DOHH2 (cell line): ENCODE measurements around the gene ZNF197.
"Not testable (repeated sequence)": the region's sequence is repeated elsewhere in the genome, so short reads cannot be mapped to it uniquely, and the experiment has no call there.

Experiments
- H3F3A ChIP-seq: fragments of 200-600 bp; sonication (generic), shearing (Covaris generic); 2 replicates; pipeline ENCODE4 v1.6.0; 2016; ENCODE audit warnings: antibody characterized with exemption, mild to moderate bottlenecking; ENCODE audit not compliant: control insufficient read depth, insufficient read depth
- H3K27ac ChIP-seq: fragments of 200-600 bp; sonication (generic); 2 replicates; pipeline ENCODE4 v1.5.1; 2014; ENCODE audit warnings: low read depth, mild to moderate bottlenecking, low read length, moderate library complexity
- H3K27me3 ChIP-seq: fragments of 200-600 bp; sonication (generic); 2 replicates; pipeline ENCODE4 v1.6.1; 2014; ENCODE audit warnings: mild to moderate bottlenecking, low read length, mixed read lengths; ENCODE audit not compliant: control insufficient read depth
- H3K36me3 ChIP-seq: fragments of 200-600 bp; sonication (generic); 2 replicates; pipeline ENCODE4 v1.6.1; 2014; ENCODE audit warnings: mild to moderate bottlenecking, low read length, moderate library complexity, mixed read lengths; ENCODE audit not compliant: control insufficient read depth
- H3K4me1 ChIP-seq: fragments of 200-600 bp; sonication (generic); 2 replicates; pipeline ENCODE4 v1.6.1; 2014; ENCODE audit warnings: mild to moderate bottlenecking, low read length, mixed read lengths; ENCODE audit not compliant: control insufficient read depth
- H3K4me2 ChIP-seq: fragments of 200-600 bp; sonication (generic); 2 replicates; pipeline ENCODE4 v1.6.0; 2014; ENCODE audit warnings: mild to moderate bottlenecking, low read length, moderate library complexity
- H3K4me3 ChIP-seq: fragments of 200-600 bp; sonication (generic); 2 replicates; pipeline ENCODE4 v1.5.1; 2014; ENCODE audit warnings: mild to moderate bottlenecking, low read length, mixed read lengths
- H3K79me2 ChIP-seq: fragments of 200-600 bp; sonication (generic); 2 replicates; pipeline ENCODE4 v1.6.1; 2014; ENCODE audit warnings: mild to moderate bottlenecking, low read length, mixed read lengths; ENCODE audit not compliant: control insufficient read depth
- H3K9me2 ChIP-seq: fragments of 200-600 bp; sonication (generic); replicated peaks from 2 replicates; pipeline ENCODE4 v1.6.1; 2014; ENCODE audit warnings: mild to moderate bottlenecking, low read length, mixed read lengths; ENCODE audit not compliant: control insufficient read depth
- H3K9me3 ChIP-seq: fragments of 200-600 bp; sonication (generic); 2 replicates; pipeline ENCODE4 v1.6.1; 2014; ENCODE audit warnings: antibody characterized with exemption, low read length, mixed read lengths; ENCODE audit not compliant: control insufficient read depth, insufficient read depth
- H4K20me1 ChIP-seq: fragments of 200-600 bp; sonication (generic); 2 replicates; pipeline ENCODE4 v1.6.0; 2014; ENCODE audit warnings: low read depth, mild to moderate bottlenecking, antibody characterized with exemption, low read length, moderate library complexity; ENCODE audit not compliant: control insufficient read depth, insufficient read depth
- EZH2phosphoT487 ChIP-seq: fragments of 200-600 bp; sonication (generic); IDR thresholded peaks from 2 replicates; pipeline ENCODE4 v1.6.1; 2017; ENCODE audit warnings: borderline replicate concordance, mild to moderate bottlenecking, antibody characterized with exemption, low read length, moderate library complexity, mixed read lengths
- TF ChIP-seq, protein P1 (sequence below): fragments of 200-600 bp; sonication (generic); IDR thresholded peaks from one replicate; pipeline ENCODE4 v1.5.1; 2014; ENCODE audit warnings: antibody characterized with exemption, mild to moderate bottlenecking, low read depth, low read length; ENCODE audit not compliant: poor library complexity, severe bottlenecking

Gene ZNF197

DNA sequence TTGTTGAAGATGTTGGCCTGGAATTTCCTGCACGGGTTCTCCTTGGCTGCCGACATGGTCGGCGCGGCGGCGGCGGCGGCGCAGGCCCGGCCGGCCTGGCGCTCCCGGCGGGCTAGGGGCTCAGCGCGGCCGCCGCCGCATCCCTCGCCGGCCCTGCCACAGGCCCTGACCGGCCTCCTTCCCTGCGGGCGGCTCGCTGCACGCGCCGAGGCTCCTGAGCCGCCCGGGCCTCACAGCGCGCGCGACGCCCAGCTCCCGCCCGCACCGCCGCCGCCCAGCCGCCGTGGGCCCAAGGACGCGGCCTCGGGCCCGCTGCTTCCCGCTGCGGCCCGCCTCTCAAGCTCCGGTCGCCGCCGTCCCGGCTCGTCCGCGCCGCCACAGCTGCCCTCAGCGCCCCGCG is 43.9 kb upstream of the ZNF197 start:
- H3K36me3 ChIP-seq, result not testable (repeated sequence)

GRCh38 chr3:44584646-44585501 is 40.0 kb upstream of the ZNF197 start, which contains the start of gene ZNF660:
ZNF660 (plus strand) TSS chr3:44584964; CDS start chr3:44594194, 9,230 bp downstream.
- H3K4me3 ChIP-seq, result peak within 1 kb of the TSS; percentile 74

More for the DNA sequence above, 43.9 kb upstream of the ZNF197 start:
- H3F3A ChIP-seq, H3K27me3 ChIP-seq, H3K27ac ChIP-seq, H3K4me1 ChIP-seq, H3K9me2 ChIP-seq, H3K9me3 ChIP-seq, H3K79me2 ChIP-seq, H3K4me3 ChIP-seq, H3K4me2 ChIP-seq, H4K20me1 ChIP-seq: not testable (repeated sequence)

GRCh38 chr3:44596621-44597020 is 28.2 kb upstream of the ZNF197 start:
- H3K4me3 ChIP-seq, result no peak overlapping the region
- no peaks in the 10 kb centered on the region; the same call in 1 of the 2 replicates for H3K36me3 ChIP-seq
- no peaks in the 10 kb centered on the region for H3K79me2 ChIP-seq
- no peak overlapping the region for H3K27ac ChIP-seq
- no peaks in the 10 kb centered on the region for H4K20me1 ChIP-seq
- 0 out of 2 replicates have a peak, but pooled peaks cover 4% of the 10 kb centered on the region for H3K9me3 ChIP-seq
- H3K9me2 ChIP-seq, result no peaks in the 10 kb centered on the region
- no peaks in the 10 kb centered on the region for H3F3A ChIP-seq
- H3K27me3 ChIP-seq, result no peaks in the 10 kb centered on the region
- no peak overlapping the region for H3K4me2 ChIP-seq
- H3K4me1 ChIP-seq, result no peaks in the 10 kb centered on the region
- TF ChIP-seq, protein P1, sequence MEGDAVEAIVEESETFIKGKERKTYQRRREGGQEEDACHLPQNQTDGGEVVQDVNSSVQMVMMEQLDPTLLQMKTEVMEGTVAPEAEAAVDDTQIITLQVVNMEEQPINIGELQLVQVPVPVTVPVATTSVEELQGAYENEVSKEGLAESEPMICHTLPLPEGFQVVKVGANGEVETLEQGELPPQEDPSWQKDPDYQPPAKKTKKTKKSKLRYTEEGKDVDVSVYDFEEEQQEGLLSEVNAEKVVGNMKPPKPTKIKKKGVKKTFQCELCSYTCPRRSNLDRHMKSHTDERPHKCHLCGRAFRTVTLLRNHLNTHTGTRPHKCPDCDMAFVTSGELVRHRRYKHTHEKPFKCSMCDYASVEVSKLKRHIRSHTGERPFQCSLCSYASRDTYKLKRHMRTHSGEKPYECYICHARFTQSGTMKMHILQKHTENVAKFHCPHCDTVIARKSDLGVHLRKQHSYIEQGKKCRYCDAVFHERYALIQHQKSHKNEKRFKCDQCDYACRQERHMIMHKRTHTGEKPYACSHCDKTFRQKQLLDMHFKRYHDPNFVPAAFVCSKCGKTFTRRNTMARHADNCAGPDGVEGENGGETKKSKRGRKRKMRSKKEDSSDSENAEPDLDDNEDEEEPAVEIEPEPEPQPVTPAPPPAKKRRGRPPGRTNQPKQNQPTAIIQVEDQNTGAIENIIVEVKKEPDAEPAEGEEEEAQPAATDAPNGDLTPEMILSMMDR, result no peak
- TF ChIP-seq EZH2phosphoT487, result no peak

More at GRCh38 chr3:44584646-44585501, 40.0 kb upstream of the ZNF197 start, which contains the start of gene ZNF660:
- no peaks in the 10 kb centered on the region for H3K79me2 ChIP-seq
- H3K4me1 ChIP-seq, result peaks cover 3% of the 10 kb centered on the region; the same call in 1 of the 2 replicates
- no peaks in the 10 kb centered on the region for H4K20me1 ChIP-seq
- no peak within 1 kb of the TSS for H3K27ac ChIP-seq
- no peaks in the 10 kb centered on the region for H3K9me3 ChIP-seq
- peak within 1 kb of the TSS; percentile 71 for H3K4me2 ChIP-seq
- TF ChIP-seq, protein P1, result no peak
- TF ChIP-seq EZH2phosphoT487, result no peak
- H3K27me3 ChIP-seq, result peaks cover 8% of the 10 kb centered on the region
- H3F3A ChIP-seq, result no peaks in the 10 kb centered on the region
- H3K9me2 ChIP-seq, result no peaks in the 10 kb centered on the region
- H3K36me3 ChIP-seq, result no peaks in the 10 kb centered on the region

- no peaks in the 10 kb centered on the region for H3K27me3 ChIP-seq
- no peaks in the 10 kb centered on the region for H3K79me2 ChIP-seq
- H4K20me1 ChIP-seq, result no peaks in the 10 kb centered on the region
- H3K36me3 ChIP-seq, result no peaks in the 10 kb centered on the region
- H3K27ac ChIP-seq, result no peak overlapping the region
- H3K4me2 ChIP-seq, result no peak overlapping the region
- no peaks in the 10 kb centered on the region for H3K9me2 ChIP-seq
- no peak for TF ChIP-seq EZH2phosphoT487
- TF ChIP-seq, protein P1, result no peak
- H3F3A ChIP-seq, result no peaks in the 10 kb centered on the region
- H3K4me1 ChIP-seq, result no peaks in the 10 kb centered on the region
- H3K9me3 ChIP-seq, result no peaks in the 10 kb centered on the region
- no peak overlapping the region for H3K4me3 ChIP-seq
Measured at GRCh38 chr3:44601749-44602148, 23.1 kb upstream of the ZNF197 start.
